K562 (cell line): ENCODE results near the gene USP32. TPM values are rescaled to one million over a fixed set of nuclear protein-coding genes. Genes with fewer than 3 reads are reported as not detected.

Source experiments
- CXXC5 ChIP-seq: fragments of 250-450 bp; sonication (Bioruptor Pico); IDR thresholded peaks from 2 replicates; pipeline ENCODE4 v1.8.0; 2022; ENCODE audit warnings: inconsistent platforms, mild to moderate bottlenecking, moderate library complexity
- E2F5 ChIP-seq: sonication (generic); formaldehyde crosslinking; IDR thresholded peaks from 2 replicates; pipeline ENCODE4 v1.8.0; 2022; ENCODE audit warnings: mild to moderate bottlenecking, missing genetic modification reagents
- GABPB2 ChIP-seq: fragments of 250-450 bp; sonication (Bioruptor Pico); conservative IDR thresholded peaks from 2 replicates; pipeline ENCODE4 v1.5.1; 2021; ENCODE audit warnings: mild to moderate bottlenecking
- HNRNPL ChIP-seq: fragments of 200-400 bp; formaldehyde crosslinking; IDR thresholded peaks from 2 replicates; pipeline ENCODE4 v1.6.1; 2017; ENCODE audit warnings: low read depth, mild to moderate bottlenecking, low read length
- ILK ChIP-seq: fragments of 450-650 bp; IDR thresholded peaks from 2 replicates; pipeline ENCODE4 v1.6.1; 2016; ENCODE audit warnings: missing genetic modification characterization, low read depth, mild to moderate bottlenecking, missing compliant biosample characterization, moderate library complexity, borderline replicate concordance
- MCM5 ChIP-seq: fragments of 450-650 bp; IDR thresholded peaks from 2 replicates; pipeline ENCODE4 v1.6.1; 2016; ENCODE audit warnings: low read depth
- NCOA1 ChIP-seq: fragments of 450-650 bp; IDR thresholded peaks from 2 replicates; pipeline ENCODE4 v1.6.1; 2016; ENCODE audit warnings: low read depth
- REST ChIP-seq, 2 experiments: fragments of 450-650 bp; formaldehyde crosslinking in 1 of 2; IDR thresholded peaks; 2 replicates each; pipeline versions ENCODE4 v1.4.0 to v1.6.1; 2014 to 2020; ENCODE audit warnings: mild to moderate bottlenecking in 2 of 2, borderline replicate concordance in 1 of 2, low read depth in 1 of 2
- SAP30 ChIP-seq: fragments of 200-600 bp; sonication (generic); IDR thresholded peaks from 2 replicates; pipeline ENCODE4 v1.6.1; 2012; ENCODE audit warnings: borderline replicate concordance, low read depth, mild to moderate bottlenecking, moderate library complexity, low read length, control low read depth, inconsistent platforms; ENCODE audit not compliant: insufficient read depth, poor library complexity, severe bottlenecking
- TEAD4 ChIP-seq, 2 experiments: sonication (generic) in 1 of 2; formaldehyde crosslinking in 1 of 2; IDR thresholded peaks; 2 replicates each; pipeline versions ENCODE4 v1.6.1 to v1.8.0; 2012 to 2022; ENCODE audit warnings: borderline replicate concordance in 1 of 2, inconsistent platforms in 1 of 2, low read length in 1 of 2, mild to moderate bottlenecking in 1 of 2, missing genetic modification reagents in 1 of 2
- TFE3 ChIP-seq: fragments of 450-650 bp; formaldehyde crosslinking; IDR thresholded peaks from 2 replicates; pipeline ENCODE4 v1.4.0; 2020; ENCODE audit warnings: mild to moderate bottlenecking, mixed read lengths
- ZBTB1 ChIP-seq: sonication (generic); formaldehyde crosslinking; IDR thresholded peaks from 2 replicates; pipeline ENCODE4 v1.8.1; 2023; ENCODE audit warnings: missing genetic modification reagents, low read depth, mild to moderate bottlenecking, borderline replicate concordance
- ZNF696 ChIP-seq: fragments of 250-450 bp; sonication (Bioruptor Pico); conservative IDR thresholded peaks from 2 replicates; pipeline ENCODE4 v1.4.0; 2020; ENCODE audit warnings: mild to moderate bottlenecking, moderate library complexity
- polyA plus RNA-seq, 8 experiments: library from polyadenylated mRNA; depleted of rRNA in 4 of 8; stranded (reverse) in 5 of 8; unstranded in 3 of 8; fragments of >200 nt; fragmentation: Nextera tagmentation in 2 of 8; fragmentation: Illumina TruSeq in 1 of 8; extraction: Ambion mirVana in 2 of 8; extraction: Trizol in 1 of 8; gene quantifications; 2 replicates each; pipeline versions ENCODE4 v1.2.1 to v1.2.3, GENCODE V29; 2011 to 2014; ENCODE audit warnings: inconsistent platforms in 1 of 8, missing spikeins in 1 of 8
- total RNA-seq, 7 experiments: library from RNA; depleted of rRNA in 6 of 7; stranded (reverse); fragments of >200 nt in 6 of 7; fragmentation: Illumina TruSeq in 2 of 7; extraction: Trizol in 2 of 7; gene quantifications; 2 replicates each; pipeline versions ENCODE4 v1.2.1 to v1.2.3, GENCODE V29; 2011 to 2021; ENCODE audit warnings: low replicate concordance in 1 of 7

Gene USP32
- total and polyA plus RNA-seq, 9 of the 15 experiments (the other 6 are each of a cell fraction or from before 2014, with no cell fraction given) = 18.0 to 69.3 (median 47.1) TPM

- TF ChIP-seq MCM5 = no peak
- TF ChIP-seq SAP30 = peak; percentile 82
- no peak for TF ChIP-seq HNRNPL
- no peak for TF ChIP-seq ILK (tag)
- TF ChIP-seq TEAD4 (IDR thresholded peaks at IDR 0.05; ENCODE audit: low read length) = peak; percentile 15; the same call in 1 of the 2 replicates
- TF ChIP-seq TEAD4 (CRISPR knock-in tag; IDR thresholded peaks at IDR 0.05; ENCODE audit: borderline replicate concordance) = no peak
- no peak for TF ChIP-seq GABPB2
- no peak for TF ChIP-seq ZBTB1 (CRISPR knock-in tag)
- TF ChIP-seq E2F5 = no peak
- peak; percentile 90 for TF ChIP-seq CXXC5
- TF ChIP-seq REST (IDR thresholded peaks at IDR 0.05; ENCODE audit: borderline replicate concordance) = peak; percentile 99
- no peak; the same call in 1 of the 2 replicates for TF ChIP-seq REST (CRISPR knock-in tag; IDR thresholded peaks at IDR 0.05; ENCODE audit: low read depth)
- no peak for TF ChIP-seq TFE3 (CRISPR knock-in tag)
- no peak for TF ChIP-seq ZNF696
- no peak for TF ChIP-seq NCOA1
Measured at GRCh38 chr17:60135151-60135950, 256.6 kb downstream of the USP32 start (continued).
